CD4-positive, alpha-beta T cell treated with Interleukin-15 for 4 hours (primary cell): Measurements from ENCODE around the gene FHIT.

Experiments used
- DNase-seq: peaks from one replicate; pipeline ENCODE4 v3.0.0-alpha.2; 2020; ENCODE audit warnings: low spot score

Gene FHIT

DNA sequence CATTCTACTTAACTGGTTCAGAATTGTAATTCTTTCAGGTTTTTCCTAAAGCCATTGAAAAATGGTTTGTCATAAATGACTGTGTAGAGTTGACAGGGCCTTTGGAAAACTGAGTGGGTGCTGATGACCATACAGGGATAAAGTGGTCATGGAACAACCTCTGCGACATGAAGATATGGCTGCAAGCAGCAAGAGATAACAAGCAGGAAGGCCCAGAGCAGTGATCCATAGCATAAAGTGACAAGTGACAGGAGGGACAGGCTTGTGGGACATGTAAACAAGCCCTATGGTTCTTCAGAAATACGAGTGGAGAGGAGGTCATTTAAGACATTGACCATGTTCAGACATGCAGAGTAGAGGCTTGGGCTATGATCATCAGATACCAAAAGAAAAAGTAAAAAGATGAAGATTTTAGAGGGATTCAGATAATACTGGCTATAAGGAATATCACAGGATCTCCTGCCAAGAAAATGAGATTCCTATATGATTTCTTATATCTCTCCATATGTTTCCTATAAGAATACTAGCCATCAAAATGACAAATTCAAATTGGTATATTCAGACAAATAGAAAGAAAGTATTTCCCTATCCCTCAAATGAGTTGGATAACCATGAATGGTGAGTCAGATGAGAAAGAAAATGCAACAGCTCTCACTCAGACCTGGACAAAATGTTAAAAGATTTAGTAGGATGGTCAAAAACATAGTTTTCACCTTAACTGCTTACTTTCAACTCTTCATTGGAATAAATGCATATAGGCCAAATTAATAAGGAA, 1373.8 kb downstream of the FHIT start:
- no peak for DNase-seq

DNA sequence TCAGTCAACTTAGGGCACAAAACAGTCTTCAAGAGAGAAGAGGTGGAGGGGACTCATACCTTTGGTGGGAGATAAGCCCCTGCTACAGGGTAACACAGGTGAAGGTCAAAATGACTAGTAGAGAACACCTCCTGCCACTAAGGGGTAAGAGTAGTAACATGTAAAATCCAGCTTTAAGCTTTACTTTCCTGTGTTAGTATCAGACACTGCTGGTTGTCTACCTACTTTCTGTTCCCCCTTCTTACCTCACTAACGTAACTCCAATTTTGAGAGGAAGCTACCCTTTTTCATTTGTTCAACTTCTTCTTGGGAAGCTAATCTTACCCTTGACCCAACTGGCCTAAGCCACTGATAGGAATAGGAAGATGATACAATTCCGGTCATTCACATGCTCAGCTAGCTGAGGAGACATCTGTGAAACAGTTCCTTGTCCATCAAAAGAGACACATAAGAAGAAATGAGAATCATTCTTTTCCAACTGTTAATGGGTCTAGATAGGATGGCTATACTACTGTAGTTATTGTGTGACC, 1374.7 kb downstream of the FHIT start:
- DNase-seq, result no peak

- DNase-seq, result no peak
These were observed 1377.5 kb downstream of the FHIT start for GRCh38 chr3:59873576-59874230.

GRCh38 chr3:59872128-59872527, 1379.1 kb downstream of the FHIT start:
- DNase-seq, result no peak

- no peak for DNase-seq
These were observed 1383.9 kb downstream of the FHIT start for GRCh38 chr3:59867185-59868002.

- DNase-seq, result no peak
These were observed 1385.2 kb downstream of the FHIT start for GRCh38 chr3:59866076-59866475.

DNA sequence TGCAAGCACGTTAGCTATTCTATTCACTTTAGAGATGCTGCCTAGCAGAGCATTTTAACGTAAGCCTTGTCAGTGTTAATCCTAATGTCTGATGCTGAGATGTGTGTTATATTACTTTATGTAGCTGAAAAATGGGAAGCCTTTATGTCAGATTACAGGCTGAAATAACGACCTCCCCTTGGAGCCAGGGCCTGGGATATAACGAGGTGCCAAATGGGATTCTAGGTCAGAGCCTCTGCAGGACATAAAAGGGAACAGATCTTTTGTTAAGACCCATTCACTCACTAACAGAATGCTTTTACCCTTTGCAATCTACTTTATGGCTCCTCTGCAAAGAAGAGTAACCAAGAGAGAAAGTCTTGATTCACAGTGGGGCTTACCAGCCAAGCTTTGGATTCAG, 1385.9 kb downstream of the FHIT start:
- no peak for DNase-seq

DNA sequence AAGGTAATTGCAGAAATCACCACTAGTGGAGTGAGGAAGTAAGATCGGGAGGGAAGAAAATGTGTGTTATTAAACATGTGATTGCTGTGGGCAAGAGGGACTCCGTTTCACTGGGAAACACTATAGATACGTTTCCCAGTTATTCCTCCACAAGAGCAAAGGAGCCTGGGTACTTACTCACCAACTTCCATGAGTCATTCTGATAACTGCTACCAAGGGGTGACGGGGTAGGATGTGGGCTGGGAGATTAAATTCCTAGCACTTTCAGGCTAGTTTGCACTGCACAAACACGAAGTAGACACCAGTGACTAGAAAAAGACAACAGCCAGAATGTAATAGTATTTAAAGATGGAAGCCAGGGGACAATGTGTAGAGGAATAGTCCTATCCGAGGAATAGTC, 1388.6 kb downstream of the FHIT start:
- no peak for DNase-seq

DNA sequence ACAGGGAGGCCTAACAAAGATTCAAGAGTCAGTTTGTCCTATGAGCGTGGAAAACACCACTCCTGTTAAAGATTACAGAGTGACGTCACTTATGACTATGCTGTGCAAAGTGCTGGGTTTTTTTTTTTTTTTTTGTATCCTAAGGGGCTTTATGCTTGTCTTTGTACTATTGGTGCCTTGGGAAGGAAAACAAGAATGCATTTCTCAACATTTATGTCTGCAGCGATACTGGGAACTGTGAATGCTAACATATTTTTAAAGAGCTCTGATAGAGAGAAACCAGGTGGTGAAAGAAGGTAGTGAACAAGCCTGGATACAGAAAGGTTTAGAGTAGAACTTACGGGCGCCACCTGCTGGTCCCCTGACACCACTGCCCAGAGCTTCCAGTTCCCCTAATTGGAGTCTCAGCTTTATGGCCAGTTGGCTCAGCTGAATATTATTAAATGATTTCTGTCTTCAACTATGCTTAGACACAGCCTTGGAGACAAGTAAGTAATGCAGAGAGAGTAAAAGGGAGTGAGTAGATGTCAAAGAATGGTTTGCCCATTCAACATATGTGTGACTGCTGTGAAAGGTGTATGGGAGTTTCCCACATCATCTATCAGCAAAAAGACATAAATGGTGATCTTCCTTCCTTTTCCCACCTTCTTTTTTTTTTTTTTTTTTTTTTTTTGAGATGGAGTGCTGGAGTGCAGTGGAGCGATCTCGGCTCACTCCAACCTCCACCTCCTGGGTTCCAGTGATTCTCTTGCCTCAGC, 1393.5 kb downstream of the FHIT start:
- peak; percentile 65 for DNase-seq

- no peak for DNase-seq
These were observed 1394.3 kb downstream of the FHIT start for GRCh38 chr3:59856934-59857460.

DNA sequence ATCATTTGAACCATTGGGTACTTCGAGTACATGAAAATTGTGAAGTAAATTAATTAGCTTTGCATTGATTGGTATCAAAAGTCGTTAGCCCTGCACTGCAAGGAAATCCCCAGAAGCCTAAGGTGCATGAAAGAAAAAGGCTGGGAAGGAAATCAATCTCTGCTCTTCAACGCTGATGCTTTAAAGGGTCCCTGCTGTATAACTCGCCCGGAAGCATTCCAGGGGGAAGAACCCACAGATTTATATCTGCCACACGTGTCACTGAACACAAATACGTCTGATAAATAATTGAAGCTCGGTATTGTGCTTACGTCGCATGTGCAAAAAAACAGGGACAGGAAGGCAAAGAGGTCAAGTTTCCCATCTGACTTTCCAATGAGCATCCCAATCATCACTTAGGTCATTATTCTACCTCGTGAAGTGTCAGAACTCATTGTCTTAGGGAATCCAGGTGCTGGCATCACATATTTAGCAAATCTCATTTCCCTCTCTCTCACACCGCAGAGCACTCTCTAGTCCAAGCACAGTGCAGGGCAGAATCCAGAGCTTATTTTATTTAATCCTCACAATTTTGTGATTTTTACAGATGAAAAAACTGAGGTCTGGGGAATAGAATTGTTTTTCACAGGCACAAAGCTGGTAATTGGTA, 1397.1 kb downstream of the FHIT start:
- DNase-seq, result no peak

DNA sequence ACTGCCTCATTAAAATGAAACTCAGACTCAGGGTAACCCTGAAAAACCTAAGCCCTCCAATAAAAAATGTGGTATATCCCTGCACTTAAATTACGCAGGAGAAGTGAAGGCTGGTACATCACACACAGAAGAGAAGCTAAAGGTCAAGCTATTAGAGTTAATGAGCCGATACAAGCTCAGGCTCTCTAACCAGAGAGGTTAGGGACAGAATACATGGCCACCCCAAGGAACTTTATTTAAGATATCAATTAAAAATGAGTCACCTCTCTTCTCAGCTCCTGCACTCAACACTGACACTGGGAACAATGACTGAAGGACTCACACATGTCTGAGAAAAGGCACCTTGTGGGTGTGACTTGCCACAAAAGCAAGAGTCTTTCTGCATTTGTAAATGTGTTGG, 1400.8 kb downstream of the FHIT start:
- no peak for DNase-seq

DNA sequence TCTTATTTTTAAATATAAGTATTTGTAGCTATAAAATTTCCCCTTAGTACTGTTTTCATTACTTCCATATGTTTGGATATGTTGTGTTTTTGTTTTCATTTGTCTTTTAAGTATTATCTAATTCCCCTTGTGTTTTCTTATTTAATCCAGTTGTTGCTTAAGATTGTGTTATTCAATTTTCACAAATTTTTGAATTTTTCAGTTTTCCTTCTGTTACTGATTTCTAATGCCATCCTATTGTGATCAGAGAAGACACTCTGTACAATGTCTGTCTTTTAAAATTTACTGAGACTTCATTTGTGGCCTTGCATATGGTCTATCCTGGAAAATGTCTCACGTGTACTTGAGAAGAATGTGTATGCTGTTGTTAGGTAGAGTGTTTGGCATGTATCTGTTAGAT, 1405.9 kb downstream of the FHIT start:
- DNase-seq, result no peak

- DNase-seq, result no peak
These were observed 1407.4 kb downstream of the FHIT start for GRCh38 chr3:59843821-59844220.

DNA sequence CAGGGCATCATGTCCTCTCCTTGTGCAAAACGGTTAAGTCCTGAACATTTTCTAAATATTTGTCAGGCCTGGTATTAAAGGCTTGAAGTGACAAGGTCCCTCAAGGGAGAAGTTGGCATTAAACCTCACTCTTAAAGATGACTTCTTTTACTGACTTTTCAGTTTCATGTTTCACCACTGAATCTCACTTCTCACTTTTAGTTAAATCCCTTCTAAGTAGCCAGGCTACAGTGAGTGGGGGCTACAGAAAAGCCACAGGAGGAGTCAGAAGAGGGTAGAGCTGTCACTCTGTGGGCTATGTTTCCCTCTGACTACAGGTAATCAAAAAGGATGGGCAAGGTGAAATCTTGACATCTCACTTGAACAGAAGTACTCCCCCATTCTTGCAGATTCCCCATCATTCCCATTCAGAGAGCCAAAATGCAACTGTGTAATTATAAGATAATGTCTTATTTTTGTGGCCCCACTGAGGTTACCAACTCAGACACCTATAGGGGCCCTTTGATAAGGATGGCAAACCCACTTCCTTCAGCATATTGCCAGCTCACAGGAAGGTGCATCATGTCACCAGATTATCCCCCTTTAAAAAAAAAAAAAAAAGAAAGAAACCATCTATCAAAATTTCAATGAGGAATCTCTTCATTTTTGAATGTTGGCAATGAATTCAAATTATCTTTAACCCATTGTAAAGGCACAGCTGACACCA, 1411.3 kb downstream of the FHIT start:
- no peak for DNase-seq

- DNase-seq, result no peak
These were observed 1412.0 kb downstream of the FHIT start for GRCh38 chr3:59839283-59839682.

GRCh38 chr3:59836531-59836930, 1414.7 kb downstream of the FHIT start:
- DNase-seq, result no peak

DNA sequence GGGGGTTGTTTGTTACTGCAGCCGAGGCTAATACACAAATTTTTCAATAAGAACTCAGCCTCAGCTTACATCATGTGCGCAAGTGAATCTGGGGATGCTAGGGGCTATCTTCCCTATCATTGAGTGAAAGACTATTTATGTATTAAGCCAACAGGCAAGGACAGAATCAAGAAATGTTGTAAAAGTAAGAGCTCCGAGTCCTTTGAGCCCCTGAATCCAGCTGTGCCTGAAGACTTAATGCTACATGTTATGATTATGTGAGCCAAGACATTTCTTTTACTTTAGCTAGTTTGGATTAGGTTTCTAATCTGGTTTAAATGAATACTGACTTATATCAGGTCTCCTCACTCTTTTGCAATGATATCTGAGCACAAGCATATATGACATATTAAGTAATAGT, 1418.5 kb downstream of the FHIT start:
- no peak for DNase-seq

GRCh38 chr3:59832241-59832640, 1419.0 kb downstream of the FHIT start:
- DNase-seq, result no peak

DNA sequence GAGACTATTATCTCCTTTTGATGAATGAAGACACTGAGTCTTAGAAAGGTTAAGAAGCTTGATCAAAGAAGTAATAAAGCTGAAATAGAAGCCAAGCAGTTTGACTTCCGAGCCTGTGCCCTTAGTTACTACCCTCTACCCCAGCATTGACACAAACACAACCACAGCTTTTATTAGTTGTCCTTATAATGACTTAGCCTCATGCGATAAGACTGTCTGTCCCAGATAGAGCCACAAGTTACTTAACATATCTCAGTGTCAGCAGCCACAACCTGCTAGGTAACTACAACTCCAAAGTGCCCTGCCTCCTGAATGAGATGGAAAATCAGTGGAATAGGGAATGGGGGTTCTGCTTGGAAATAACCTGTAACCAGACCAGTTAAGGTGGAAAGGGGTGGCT, 1419.9 kb downstream of the FHIT start:
- no peak for DNase-seq

GRCh38 chr3:59829527-59829926, 1421.7 kb downstream of the FHIT start:
- no peak for DNase-seq
